ENCODE measurements around the gene SMIM12. TPM values are rescaled to one million over a fixed set of nuclear protein-coding genes. Genes with fewer than 3 reads are reported as not detected.

The SMIM12 gene
- total RNA-seq, result 24.3 to 27.4 TPM (median 24.6 TPM) in 3 replicates

DNA sequence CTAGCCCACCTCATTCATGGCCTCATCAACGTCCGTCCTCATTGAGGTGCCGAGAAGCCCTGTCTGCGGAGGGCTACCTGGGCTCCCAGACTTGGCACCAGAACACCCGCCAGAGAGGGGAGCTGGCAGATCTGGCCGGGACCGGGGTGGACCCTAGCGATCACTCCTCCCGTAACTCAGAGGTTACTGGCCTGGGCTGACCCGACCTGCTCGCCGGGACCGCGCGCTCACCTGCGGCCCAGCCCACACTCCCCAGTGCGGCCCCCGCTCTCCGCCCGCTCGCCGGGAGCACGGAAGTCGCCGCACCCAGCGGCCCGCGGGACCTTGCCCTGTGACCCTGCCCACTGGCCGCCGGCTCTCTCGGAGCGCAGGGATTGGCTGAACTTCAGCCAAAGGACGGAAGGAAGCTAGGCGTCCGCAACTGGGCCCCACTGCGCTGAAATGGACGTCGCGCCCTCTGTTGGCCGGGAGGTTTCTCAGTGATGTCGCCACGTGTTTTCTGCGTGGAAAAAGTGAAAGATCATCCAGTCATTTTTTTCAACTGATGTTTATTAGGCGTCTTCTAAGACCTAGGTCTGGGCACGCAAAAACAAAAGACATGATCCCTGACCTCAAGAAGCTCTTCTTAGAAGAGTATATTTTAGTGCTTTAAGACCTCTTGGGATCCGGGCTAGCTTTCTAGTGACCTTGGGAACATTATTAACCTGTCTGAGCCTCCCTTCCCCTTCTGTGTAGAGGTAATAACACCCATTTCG, at the start of gene SMIM12:
SMIM12 (minus strand) TSS at position 304 of the 755 bp plus-strand sequence. CDS start 3,772 bp downstream, outside the sequence.
- Mint-ChIP-seq H3K27ac (peak within 1 kb of the TSS; percentile 85), H3K36me3 (peaks cover 2% of the 10 kb centered on the region), H3K9me3 (no peaks in the 10 kb centered on the region), H3K27me3 (ENCODE audit: low read depth) (peaks cover 28% of the 10 kb centered on the region), H3K4me1 (peaks cover 17% of the 10 kb centered on the region), H3K4me3 (peak within 1 kb of the TSS; percentile 93)
- peak; percentile 61 to 77 for DNase-seq (ENCODE audit: low spot score in 2 of 2, unreplicated experiment in 2 of 2)
- TF ChIP-seq CTCF (IDR thresholded peaks at IDR 0.05; ENCODE audit: unreplicated experiment), result peak; percentile 64

- no peaks in the 10 kb centered on the region for H3K9me3 Mint-ChIP-seq
- DNase-seq (ENCODE audit: low spot score in 2 of 2, unreplicated experiment in 2 of 2), result no peak
- H3K36me3 Mint-ChIP-seq, result no peaks in the 10 kb centered on the region
- peaks cover 47% of the 10 kb centered on the region for H3K27me3 Mint-ChIP-seq (ENCODE audit: low read depth)
- no peak overlapping the region for H3K27ac Mint-ChIP-seq
- H3K4me1 Mint-ChIP-seq, result no peaks in the 10 kb centered on the region
- no peak for TF ChIP-seq CTCF (IDR thresholded peaks at IDR 0.05; ENCODE audit: unreplicated experiment)
- H3K4me3 Mint-ChIP-seq, result no peak overlapping the region
Measured at GRCh38 chr1:34908369-34908768, 48.8 kb upstream of the SMIM12 start.

GRCh38 chr1:34907487-34908090, 48.0 kb upstream of the SMIM12 start:
- H3K36me3 Mint-ChIP-seq, result no peaks in the 10 kb centered on the region
- no peak for DNase-seq (ENCODE audit: low spot score in 2 of 2, unreplicated experiment in 2 of 2)
- H3K4me3 Mint-ChIP-seq, result no peak overlapping the region
- peaks cover 45% of the 10 kb centered on the region for H3K27me3 Mint-ChIP-seq (ENCODE audit: low read depth)
- H3K9me3 Mint-ChIP-seq, result no peaks in the 10 kb centered on the region
- no peak for TF ChIP-seq CTCF (IDR thresholded peaks at IDR 0.05; ENCODE audit: unreplicated experiment)
- H3K27ac Mint-ChIP-seq, result no peak overlapping the region
- H3K4me1 Mint-ChIP-seq, result no peaks in the 10 kb centered on the region

- H3K9me3 Mint-ChIP-seq, result no peaks in the 10 kb centered on the region
- no peak for DNase-seq (ENCODE audit: low spot score in 2 of 2, unreplicated experiment in 2 of 2)
- no peak overlapping the region for H3K27ac Mint-ChIP-seq
- no peak overlapping the region for H3K4me3 Mint-ChIP-seq
- no peak for TF ChIP-seq CTCF (IDR thresholded peaks at IDR 0.05; ENCODE audit: unreplicated experiment)
- H3K27me3 Mint-ChIP-seq (ENCODE audit: low read depth), result peaks cover 46% of the 10 kb centered on the region
- H3K36me3 Mint-ChIP-seq, result no peaks in the 10 kb centered on the region
- no peaks in the 10 kb centered on the region for H3K4me1 Mint-ChIP-seq
Measured at GRCh38 chr1:34906756-34907155, 47.2 kb upstream of the SMIM12 start.

DNA sequence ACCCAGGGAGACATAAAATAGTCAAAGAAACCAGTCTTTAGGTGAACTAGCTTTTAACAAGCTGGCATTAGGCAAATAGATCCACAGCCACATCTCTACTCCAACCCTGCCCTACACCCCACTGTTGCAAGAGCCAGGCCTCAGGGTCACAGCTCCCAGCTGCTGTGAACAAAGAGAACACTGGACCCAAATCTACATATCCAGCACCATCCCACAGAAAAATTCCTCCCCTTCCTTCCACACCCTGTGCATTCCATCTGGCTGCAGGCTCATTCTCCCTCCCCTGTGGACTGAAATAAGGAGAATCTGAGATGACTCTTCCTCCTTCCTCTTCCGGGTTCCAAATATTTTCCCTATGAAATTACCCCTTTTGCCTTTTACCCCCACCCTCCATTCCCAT, 46.7 kb upstream of the SMIM12 start:
- no peak for DNase-seq (ENCODE audit: low spot score in 2 of 2, unreplicated experiment in 2 of 2)
- Mint-ChIP-seq H3K27me3 (ENCODE audit: low read depth) (peaks cover 48% of the 10 kb centered on the region), H3K4me1 (no peaks in the 10 kb centered on the region), H3K9me3 (no peaks in the 10 kb centered on the region), H3K27ac (no peak overlapping the region), H3K4me3 (no peak overlapping the region), H3K36me3 (no peaks in the 10 kb centered on the region)
- TF ChIP-seq CTCF (IDR thresholded peaks at IDR 0.05; ENCODE audit: unreplicated experiment), result no peak
